Effector memory CD4-positive, alpha-beta T cell (primary cell): ENCODE measurements around the gene GUCY1B1.

Experiments used
- DNase-seq, 3 donors: peaks; one replicate each; pipeline ENCODE4 v3.0.0-alpha.2; 2020
- H3K27ac ChIP-seq: 2 replicates; pipeline ENCODE4 v1.7.0; 2013; ENCODE audit warnings: mild to moderate bottlenecking, low read length, moderate library complexity; ENCODE audit not compliant: insufficient read depth, poor library complexity, severe bottlenecking
- H3K27me3 ChIP-seq: replicated peaks from 2 replicates; pipeline ENCODE4 v1.7.0; 2013; ENCODE audit warnings: mild to moderate bottlenecking, low read length; ENCODE audit not compliant: insufficient read depth, control insufficient read depth, poor library complexity, severe bottlenecking
- H3K36me3 ChIP-seq: 2 replicates; pipeline ENCODE4 v1.7.0; 2013; ENCODE audit warnings: mild to moderate bottlenecking, low read length, moderate library complexity; ENCODE audit not compliant: control insufficient read depth, insufficient read depth
- H3K4me1 ChIP-seq: 2 replicates; pipeline ENCODE4 v1.7.0; 2013; ENCODE audit warnings: low read length, mild to moderate bottlenecking; ENCODE audit not compliant: control insufficient read depth, insufficient read depth, poor library complexity, severe bottlenecking
- H3K4me3 ChIP-seq: 2 replicates; pipeline ENCODE4 v1.7.0; 2013; ENCODE audit warnings: low read length, low read depth, mild to moderate bottlenecking; ENCODE audit not compliant: insufficient read depth, poor library complexity, severe bottlenecking
- H3K9me3 ChIP-seq: 2 replicates; pipeline ENCODE4 v1.7.0; 2013; ENCODE audit warnings: mild to moderate bottlenecking, low read length, moderate library complexity; ENCODE audit not compliant: control insufficient read depth

The GUCY1B1 gene

DNA sequence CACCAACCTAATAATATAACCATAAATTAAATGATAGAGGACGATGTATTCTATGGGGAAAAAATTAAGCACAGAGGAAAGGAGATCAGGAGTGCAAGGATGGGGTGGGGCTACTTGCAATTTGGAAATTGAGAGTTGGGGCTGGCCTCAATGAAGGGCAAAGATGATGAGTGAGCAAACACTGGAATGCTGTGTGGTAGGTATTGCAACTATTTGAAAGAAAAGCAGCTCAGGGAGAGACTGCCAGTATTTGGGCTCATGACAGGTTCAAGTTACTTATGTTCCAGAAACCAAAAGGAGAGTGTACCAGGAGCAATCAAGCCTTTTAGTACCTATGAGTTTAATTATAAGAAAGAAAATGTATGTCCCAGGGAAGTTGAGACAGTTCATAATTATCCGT lies 59.8 kb downstream of the GUCY1B1 start:
- Histone ChIP-seq H3K36me3 (no peaks in the 10 kb centered on the region), H3K4me1 (no peaks in the 10 kb centered on the region), H3K4me3 (no peak overlapping the region), H3K9me3 (no peaks in the 10 kb centered on the region), H3K27ac (no peak overlapping the region), H3K27me3 (no peaks in the 10 kb centered on the region)
- no peak for DNase-seq

DNA sequence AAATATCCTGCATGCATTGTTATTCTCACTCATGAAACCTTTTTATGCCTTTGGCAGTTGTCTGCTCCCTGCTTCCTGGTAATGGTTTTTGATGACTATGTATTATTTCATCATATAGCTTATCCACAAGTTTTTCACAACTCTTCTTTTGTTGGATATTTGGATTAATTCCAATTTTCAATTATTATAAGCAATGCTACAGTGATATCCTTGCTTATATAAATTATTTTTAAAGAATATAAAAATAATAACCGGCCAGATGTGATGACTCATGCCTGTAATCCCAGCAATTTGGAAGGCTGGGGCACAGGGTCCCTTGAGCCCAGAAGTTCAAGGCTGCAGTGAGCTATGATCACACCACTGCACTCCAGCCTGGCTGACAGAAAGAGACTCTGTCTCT lies 60.2 kb downstream of the GUCY1B1 start:
- Histone ChIP-seq H3K9me3 (no peaks in the 10 kb centered on the region), H3K4me1 (no peaks in the 10 kb centered on the region), H3K36me3 (no peaks in the 10 kb centered on the region), H3K27ac (no peak overlapping the region), H3K4me3 (no peak overlapping the region), H3K27me3 (no peaks in the 10 kb centered on the region)
- no peak for DNase-seq

- Histone ChIP-seq H3K27me3 (no peaks in the 10 kb centered on the region), H3K4me1 (no peaks in the 10 kb centered on the region), H3K36me3 (no peaks in the 10 kb centered on the region), H3K9me3 (no peaks in the 10 kb centered on the region), H3K4me3 (no peak overlapping the region), H3K27ac (no peak overlapping the region)
- no peak for DNase-seq
Observed at GRCh38 chr4:155820887-155821518, 62.2 kb downstream of the GUCY1B1 start.

DNA sequence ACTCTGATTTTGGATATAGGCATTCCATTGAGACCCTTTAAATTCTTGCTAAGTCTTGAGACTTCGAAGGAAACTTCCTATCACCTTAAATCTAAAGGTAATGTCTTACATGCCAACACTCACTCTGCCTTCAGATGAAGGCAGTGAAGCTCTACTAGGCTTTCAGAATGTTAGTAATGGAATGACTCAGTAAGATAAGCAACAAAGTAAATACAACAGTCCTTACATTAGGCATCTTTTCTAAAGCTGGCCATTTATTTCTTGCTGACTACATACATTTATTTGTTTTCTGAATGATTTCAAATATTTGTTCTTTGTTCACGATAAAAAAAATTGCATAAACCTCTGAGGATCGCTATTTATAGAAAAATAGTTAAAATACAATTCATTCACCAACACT lies 63.8 kb downstream of the GUCY1B1 start:
- H3K27ac ChIP-seq = no peak overlapping the region
- no peaks in the 10 kb centered on the region for H3K36me3 ChIP-seq
- H3K4me3 ChIP-seq = no peak overlapping the region
- DNase-seq = no peak
- no peaks in the 10 kb centered on the region for H3K27me3 ChIP-seq
- H3K9me3 ChIP-seq = no peaks in the 10 kb centered on the region
- no peaks in the 10 kb centered on the region for H3K4me1 ChIP-seq

DNA sequence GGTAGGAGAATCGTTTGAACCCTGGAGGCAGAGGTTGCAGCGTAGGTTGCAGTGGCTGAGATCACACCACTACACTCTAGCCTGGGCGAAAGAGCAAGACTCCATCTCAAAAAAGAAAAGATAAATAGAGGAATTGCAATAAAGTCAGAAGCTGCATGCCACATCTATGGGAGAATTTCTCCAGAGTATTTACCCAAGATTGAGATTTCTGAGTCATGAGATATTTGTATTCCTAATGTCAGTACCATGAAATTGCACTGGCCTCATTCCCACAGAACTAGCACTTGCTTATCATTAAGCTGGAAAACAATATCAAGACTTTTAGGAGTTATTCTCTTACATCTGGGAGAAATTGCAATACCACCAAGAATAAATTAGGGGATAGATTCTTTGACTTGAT lies 69.8 kb downstream of the GUCY1B1 start:
- no peak for DNase-seq
- Histone ChIP-seq H3K9me3 (no peaks in the 10 kb centered on the region), H3K27me3 (no peaks in the 10 kb centered on the region)

GRCh38 chr4:155832664-155833063 lies 73.8 kb downstream of the GUCY1B1 start:
- no peaks in the 10 kb centered on the region for H3K4me1 ChIP-seq
- H3K27ac ChIP-seq = no peak overlapping the region
- H3K9me3 ChIP-seq = no peaks in the 10 kb centered on the region
- H3K4me3 ChIP-seq = no peak overlapping the region
- no peak for DNase-seq
- no peaks in the 10 kb centered on the region for H3K27me3 ChIP-seq
- H3K36me3 ChIP-seq = no peaks in the 10 kb centered on the region

More for the DNA sequence above, 69.8 kb downstream of the GUCY1B1 start:
- Histone ChIP-seq H3K36me3 (no peaks in the 10 kb centered on the region), H3K4me1 (no peaks in the 10 kb centered on the region), H3K27ac (no peak overlapping the region), H3K4me3 (no peak overlapping the region)

DNA sequence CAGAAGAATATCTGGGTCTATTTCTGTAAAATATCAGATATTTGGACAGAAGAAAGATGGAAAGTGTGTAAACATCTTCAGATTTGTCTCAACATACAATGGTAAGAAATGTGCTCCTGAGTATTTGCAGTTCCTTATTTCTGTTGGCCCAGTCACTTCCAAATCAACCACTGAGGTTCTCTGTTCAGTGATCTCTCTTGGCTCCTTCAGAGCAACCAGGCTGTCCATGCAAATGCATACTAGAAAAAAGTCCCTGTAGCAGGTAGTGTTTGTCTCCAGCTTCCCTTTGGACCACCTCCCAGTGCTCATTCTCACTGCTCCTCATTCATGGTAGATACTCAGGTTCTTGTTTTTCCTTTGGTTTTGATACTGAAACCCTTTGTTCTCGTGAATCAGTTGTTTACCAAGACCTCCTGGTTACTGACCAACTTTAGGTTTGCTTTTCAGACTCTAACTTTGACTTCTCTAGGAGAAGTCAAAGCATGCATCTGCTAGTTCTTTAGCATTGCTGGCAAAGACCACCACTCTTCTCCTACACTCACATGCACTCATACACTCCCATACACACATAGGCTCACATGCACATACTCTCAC lies 78.5 kb downstream of the GUCY1B1 start:
- Histone ChIP-seq H3K36me3 (no peaks in the 10 kb centered on the region), H3K27ac (no peak overlapping the region), H3K9me3 (no peaks in the 10 kb centered on the region), H3K4me3 (no peak overlapping the region), H3K27me3 (no peaks in the 10 kb centered on the region), H3K4me1 (no peaks in the 10 kb centered on the region)
- no peak for DNase-seq

- Histone ChIP-seq H3K4me1 (no peaks in the 10 kb centered on the region), H3K36me3 (no peaks in the 10 kb centered on the region), H3K27ac (no peak overlapping the region), H3K4me3 (no peak overlapping the region), H3K9me3 (no peaks in the 10 kb centered on the region), H3K27me3 (no peaks in the 10 kb centered on the region)
- no peak for DNase-seq
Observed at GRCh38 chr4:155842080-155842479, 83.3 kb downstream of the GUCY1B1 start.

- H3K36me3 ChIP-seq = no peaks in the 10 kb centered on the region
- no peak overlapping the region for H3K4me3 ChIP-seq
- no peak for DNase-seq
- H3K27me3 ChIP-seq = no peaks in the 10 kb centered on the region
- no peak overlapping the region for H3K27ac ChIP-seq
- no peaks in the 10 kb centered on the region for H3K9me3 ChIP-seq
- no peaks in the 10 kb centered on the region for H3K4me1 ChIP-seq
Observed at GRCh38 chr4:155846929-155847328, 88.1 kb downstream of the GUCY1B1 start.

- Histone ChIP-seq H3K9me3 (no peaks in the 10 kb centered on the region), H3K27ac (no peak overlapping the region), H3K4me1 (no peaks in the 10 kb centered on the region), H3K4me3 (no peak overlapping the region), H3K27me3 (no peaks in the 10 kb centered on the region), H3K36me3 (no peaks in the 10 kb centered on the region)
- no peak for DNase-seq
Observed at GRCh38 chr4:155849042-155849441, 90.2 kb downstream of the GUCY1B1 start.
